Heart left ventricle (tissue), 16 donors: ENCODE results near the gene PCDH15. TPM values are rescaled to one million over a fixed set of nuclear protein-coding genes. Genes with fewer than 3 reads are reported as not detected.

ENCODE experiments used
- ATAC-seq, 4 donors: fragments of 200-7000 bp; cut with Tn5 transposase; one replicate each; pipeline ENCODE4 v1.9.1; 2020 to 2022; ENCODE audit warnings: moderate library complexity in 4 of 4, mild to moderate bottlenecking in 3 of 4, moderate number of reproducible peaks in 1 of 4
- DNase-seq, 5 donors: peaks; one replicate each; pipeline ENCODE4 v3.0.0-alpha.2; 2020
- H3K27ac ChIP-seq, 12 donors: fragments of 200-600 bp; sonication (generic) in 4 of 12; one replicate each; pipeline versions ENCODE4 v1.5.0 to v1.8.0; 2016 to 2022; ENCODE audit warnings: mild to moderate bottlenecking in 2 of 12
- H3K27me3 ChIP-seq, 9 donors: fragments of 200-600 bp; sonication (generic) in 2 of 9; one replicate each; pipeline versions ENCODE4 v1.5.1 to v1.8.0; 2016 to 2022; ENCODE audit warnings: mild to moderate bottlenecking in 3 of 9
- H3K36me3 ChIP-seq, 9 donors: fragments of 200-600 bp; sonication (generic) in 2 of 9; one replicate each; pipeline versions ENCODE4 v1.5.0 to v1.8.0; 2018 to 2022; ENCODE audit warnings: mild to moderate bottlenecking in 2 of 9
- H3K4me1 ChIP-seq, 12 donors: fragments of 200-600 bp; sonication (generic) in 4 of 12; one replicate each; pipeline versions ENCODE4 v1.5.0 to v1.8.0; 2016 to 2022; ENCODE audit warnings: mild to moderate bottlenecking in 3 of 12
- H3K4me3 ChIP-seq, 12 donors: fragments of 200-600 bp; sonication (generic) in 4 of 12; one replicate each; pipeline versions ENCODE4 v1.5.0 to v1.8.0; 2017 to 2022; ENCODE audit warnings: mild to moderate bottlenecking in 9 of 12, moderate library complexity in 4 of 12
- H3K9me3 ChIP-seq, 12 donors: fragments of 200-600 bp; sonication (generic) in 4 of 12; one replicate each; pipeline versions ENCODE4 v1.5.0 to v1.8.0; 2016 to 2022; ENCODE audit warnings: mild to moderate bottlenecking in 1 of 12
- POLR2A ChIP-seq, 2 donors: fragments of 450-650 bp; IDR thresholded peaks; one replicate each; pipeline ENCODE4 v1.6.1; 2017; ENCODE audit warnings: antibody characterized with exemption in 2 of 2, mild to moderate bottlenecking in 2 of 2, moderate library complexity in 2 of 2
- WGBS, 4 donors: extraction: QIAGEN DNeasy Blood & Tissue Kit in 2 of 4; methylation state at CpG; one replicate each; pipeline versions ENCODE4 v1.1.5 to v1.1.7; 2013 to 2018; 5-methylcytosine and 5-hydroxymethylcytosine counted together
- intact Hi-C, 10 donors: fragments of 100-400 bp; cut with DNase I; formaldehyde crosslinking; loops; one replicate each; pipeline versions ENCODE4 v1.11.1 to v1.14.2; 2022
- polyA plus RNA-seq, 2 donors: library from polyadenylated mRNA; stranded (reverse); fragments of 200-250 nt; gene quantifications; one replicate each; pipeline ENCODE4 v1.2.3, GENCODE V29; 2013
- total RNA-seq, 9 donors: library from RNA; depleted of rRNA in 2 of 9; stranded (reverse); fragments of >200 nt in 2 of 9; fragmentation: NEBNext Ultra II Directional in 3 of 9; extraction: Animal tissue kit (Norgen Biotek cat#: 25700) in 3 of 9; gene quantifications; one replicate each; pipeline versions ENCODE4 v1.1.0 to v1.2.4, GENCODE V29; 2016 to 2023
- TF ChIP-seq, protein P1 (sequence below), 12 donors: fragments of 200-600 bp; sonication (generic) in 4 of 12; IDR thresholded peaks; one replicate each; pipeline versions ENCODE4 v1.5.0 to v1.8.0; 2018 to 2022; ENCODE audit warnings: antibody characterized with exemption in 12 of 12, mild to moderate bottlenecking in 5 of 12
- donor health status: ischemic (EF 13 %, LVEDD 7.1; RV severe dilation, severe dysfunction).
- donor health status: healthy with polysubstance abuse.
- donor health status: DM: no; HTN: yes; CAD: no.
- donor health status: DM: no; HTN: no; CAD: no.
- donor health status: ischemic (EF 25% LVEDD 6.9; RV normal size, moderate dysfunction).
- donor health status: ischemic (EF 25% LVEDD 5.7; RV mildly dilated, moderate dysfunction).
- donor health status: healthy.
- donor health status: DM: yes; HTN: yes; CAD: no.
- donor health status: ischemic (EF 35%, LVEDD 5.7; RV mildly dilated, moderate dysfunction).
- donor health status: nonischemic (EF 11% LVEDD 7.7; RV severe dilation, severe dysfunction).
- donor health status: DM: yes; HTN: yes; CAD: no.
- donor health status: PGD.
- donor health status: ischemic (EF 29% LVEDD 5.4; RV normal size, mild dysfunction).
- donor health status: nonischemic (EF 23%, LVEDD 6.1; RV moderate dilation, normal function).

The PCDH15 gene
- total and polyA plus RNA-seq, 11 donors, result 0.04 to 0.93 (median 0.13) TPM; not detected in 3

DNA sequence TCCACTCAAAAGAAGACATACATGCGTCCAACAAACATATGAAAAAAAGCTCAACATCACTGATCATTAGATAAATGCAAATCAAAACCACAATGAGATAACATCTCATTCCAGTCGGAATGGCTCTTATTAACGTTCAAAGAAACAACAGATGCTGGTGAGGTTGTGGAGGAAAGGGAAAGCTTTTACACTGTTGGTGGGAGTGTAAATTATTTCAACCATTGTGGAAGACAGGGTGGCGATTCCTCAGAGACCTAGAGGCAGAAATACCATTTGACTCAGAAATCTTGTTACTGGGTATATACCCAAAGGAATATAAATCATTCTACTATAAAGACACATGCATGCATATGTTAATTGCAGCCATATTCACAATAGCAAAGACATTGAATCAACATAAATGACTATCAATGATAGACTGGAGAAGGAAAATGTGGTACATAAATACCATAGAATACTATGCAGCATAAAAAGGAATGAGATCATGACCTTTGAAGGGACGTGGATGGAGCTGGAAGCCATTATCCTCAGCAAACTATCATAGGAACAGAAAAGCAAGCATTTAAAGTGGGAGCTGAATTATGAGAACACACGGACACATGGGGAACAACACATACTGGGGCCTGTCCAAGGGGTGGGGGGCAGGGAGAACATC is 28.4 kb downstream of the PCDH15 start:
- no peak for DNase-seq
- ATAC-seq, result no peak
- Histone ChIP-seq H3K27ac (no peak overlapping the region), H3K4me3 (no peak overlapping the region), H3K36me3 (no peaks in the 10 kb centered on the region), H3K4me1 (no peaks in the 10 kb centered on the region), H3K9me3 (no peaks in the 10 kb centered on the region), H3K27me3 (no peaks in the 10 kb centered on the region)
- 72 to 81% (median 78%) methylated on average over 6 of the region's 6 CpGs for WGBS, 4 donors
- intact Hi-C loops, result no loop called here
- TF ChIP-seq, protein P1, sequence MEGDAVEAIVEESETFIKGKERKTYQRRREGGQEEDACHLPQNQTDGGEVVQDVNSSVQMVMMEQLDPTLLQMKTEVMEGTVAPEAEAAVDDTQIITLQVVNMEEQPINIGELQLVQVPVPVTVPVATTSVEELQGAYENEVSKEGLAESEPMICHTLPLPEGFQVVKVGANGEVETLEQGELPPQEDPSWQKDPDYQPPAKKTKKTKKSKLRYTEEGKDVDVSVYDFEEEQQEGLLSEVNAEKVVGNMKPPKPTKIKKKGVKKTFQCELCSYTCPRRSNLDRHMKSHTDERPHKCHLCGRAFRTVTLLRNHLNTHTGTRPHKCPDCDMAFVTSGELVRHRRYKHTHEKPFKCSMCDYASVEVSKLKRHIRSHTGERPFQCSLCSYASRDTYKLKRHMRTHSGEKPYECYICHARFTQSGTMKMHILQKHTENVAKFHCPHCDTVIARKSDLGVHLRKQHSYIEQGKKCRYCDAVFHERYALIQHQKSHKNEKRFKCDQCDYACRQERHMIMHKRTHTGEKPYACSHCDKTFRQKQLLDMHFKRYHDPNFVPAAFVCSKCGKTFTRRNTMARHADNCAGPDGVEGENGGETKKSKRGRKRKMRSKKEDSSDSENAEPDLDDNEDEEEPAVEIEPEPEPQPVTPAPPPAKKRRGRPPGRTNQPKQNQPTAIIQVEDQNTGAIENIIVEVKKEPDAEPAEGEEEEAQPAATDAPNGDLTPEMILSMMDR (IDR thresholded peaks at IDR 0.05), result no peak

DNA sequence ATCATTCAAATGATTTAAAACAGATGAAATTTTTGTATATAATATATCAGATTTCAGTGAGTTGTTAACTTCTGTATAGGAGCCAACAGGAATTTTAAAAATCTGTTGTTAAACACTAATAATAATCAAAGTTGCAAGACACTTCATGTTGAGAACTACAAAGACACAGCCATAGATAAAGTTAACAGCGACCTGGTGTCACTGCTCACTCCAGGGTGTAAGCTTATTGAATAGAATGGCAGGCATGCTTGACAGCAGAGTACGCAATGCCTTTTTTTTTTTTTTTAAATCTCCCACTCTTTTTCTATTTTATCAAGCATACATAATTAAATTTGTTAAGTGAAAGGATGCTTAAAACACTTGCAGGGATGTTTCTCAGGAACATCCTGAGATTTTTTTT is 32.0 kb downstream of the PCDH15 start:
- Histone ChIP-seq H3K27ac (no peak overlapping the region), H3K36me3 (no peaks in the 10 kb centered on the region), H3K27me3 (no peaks in the 10 kb centered on the region), H3K4me1 (no peaks in the 10 kb centered on the region), H3K4me3 (no peak overlapping the region), H3K9me3 (no peaks in the 10 kb centered on the region)
- TF ChIP-seq, protein P1 (IDR thresholded peaks at IDR 0.05), result no peak
- no peak for TF ChIP-seq POLR2A (IDR thresholded peaks at IDR 0.05)
- intact Hi-C loops, result no loop called here
- WGBS, 4 donors, result 54 to 59% (median 56%) methylated on average over 2 of the region's 2 CpGs
- DNase-seq, result no peak
- no peak for ATAC-seq

DNA sequence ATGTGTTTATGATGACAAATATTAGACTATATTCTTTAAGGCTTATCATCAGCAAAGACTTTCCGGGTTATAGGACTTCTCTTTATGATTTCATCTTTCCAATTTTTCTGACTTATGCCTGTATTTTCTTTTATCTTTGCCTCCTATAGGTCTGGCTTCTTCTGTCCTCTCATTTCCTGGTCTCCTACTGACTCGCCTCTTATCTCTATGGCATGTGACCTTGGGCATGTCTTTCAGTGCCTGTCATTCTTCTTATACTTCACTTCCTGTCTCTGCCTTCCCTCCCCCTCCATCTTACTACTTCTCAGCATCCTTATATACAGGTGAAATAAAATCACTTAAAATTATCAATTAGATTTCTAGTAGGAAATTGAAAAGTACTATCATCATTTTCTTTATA is 42.2 kb downstream of the PCDH15 start:
- Histone ChIP-seq H3K27me3 (no peaks in the 10 kb centered on the region), H3K9me3 (no peaks in the 10 kb centered on the region), H3K4me1 (no peaks in the 10 kb centered on the region), H3K27ac (no peak overlapping the region), H3K36me3 (no peaks in the 10 kb centered on the region), H3K4me3 (no peak overlapping the region)
- ATAC-seq (no peak), DNase-seq (no peak)
- 9 to 32% (median 14%) methylated on average over 2 of the region's 2 CpGs for WGBS, 4 donors
- intact Hi-C loops, result no loop called here
- TF ChIP-seq POLR2A (IDR thresholded peaks at IDR 0.05), result no peak
- TF ChIP-seq, protein P1 (IDR thresholded peaks at IDR 0.05), result no peak

DNA sequence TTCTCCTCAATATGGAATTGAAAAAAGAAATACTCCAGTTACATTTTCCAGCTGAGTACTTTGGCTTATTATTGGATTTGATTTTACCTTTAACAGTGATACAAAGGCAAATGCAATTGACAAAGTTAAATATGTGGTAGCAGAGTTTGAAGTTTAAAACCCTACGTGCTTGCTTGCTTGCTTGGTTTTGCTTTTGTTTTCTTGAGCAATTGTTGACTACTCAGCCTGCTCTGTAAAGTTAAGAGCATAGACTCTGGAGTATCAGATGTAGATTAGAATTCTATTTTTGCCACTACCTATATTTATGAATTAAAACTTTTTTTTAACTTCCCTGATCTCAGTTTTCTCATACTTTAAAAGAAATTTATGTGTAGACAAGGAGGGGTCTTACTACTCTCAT is 51.4 kb downstream of the PCDH15 start:
- DNase-seq, result no peak
- no peak overlapping the region for H3K27ac ChIP-seq
- TF ChIP-seq POLR2A (IDR thresholded peaks at IDR 0.05), result no peak
- TF ChIP-seq, protein P1 (IDR thresholded peaks at IDR 0.05), result no peak
- no peaks in the 10 kb centered on the region for H3K4me1 ChIP-seq
- H3K27me3 ChIP-seq, result no peaks in the 10 kb centered on the region
- 69 to 79% (median 70%) methylated on average over 1 of the region's 1 CpG for WGBS, 4 donors
- ATAC-seq, result no peak
- H3K4me3 ChIP-seq, result no peak overlapping the region
- intact Hi-C loops, result no loop called here
- H3K36me3 ChIP-seq, result no peaks in the 10 kb centered on the region
- H3K9me3 ChIP-seq, result no peaks in the 10 kb centered on the region
